BJ (cell line): ENCODE data around the gene PTPRE. TPM values are rescaled to one million over a fixed set of nuclear protein-coding genes. Genes with fewer than 3 reads are reported as not detected.

Source experiments
- CTCF ChIA-PET: fragments of 350-600 bp; formaldehyde crosslinking; extraction: SDS; loops from one replicate; lab custom pipeline; 2021; ENCODE audit warnings: antibody characterized with exemption, inconsistent platforms; lab: Yijun Ruan, JAX
- POLR2A ChIA-PET: fragments of 300-600 bp; sonication (Branson Sonifier 250); formaldehyde crosslinking; extraction: SDS; loops from one replicate; lab custom pipeline; 2021; ENCODE audit warnings: antibody characterized with exemption; lab: Charles Lee
- DNase-seq: peaks from one replicate; pipeline ENCODE4 v3.0.0-alpha.2; 2011; ENCODE audit warnings: low read depth
- H3K27me3 ChIP-seq: 2 replicates; pipeline ENCODE4 v1.6.0; 2011; ENCODE audit warnings: low read length; ENCODE audit not compliant: control insufficient read depth, insufficient read depth
- H3K36me3 ChIP-seq: 2 replicates; pipeline ENCODE4 v1.5.1; 2011; ENCODE audit warnings: low read length; ENCODE audit not compliant: control insufficient read depth, insufficient read depth
- H3K4me3 ChIP-seq: 2 replicates; pipeline ENCODE4 v1.5.1; 2011; ENCODE audit warnings: low read depth, mild to moderate bottlenecking, control low read depth, low read length
- CTCF ChIP-seq: IDR thresholded peaks from 2 replicates; pipeline ENCODE4 v1.5.1; 2011; ENCODE audit warnings: low read depth, mild to moderate bottlenecking, control low read depth, inconsistent platforms, low read length, moderate library complexity; ENCODE audit not compliant: insufficient read depth
- polyA plus RNA-seq: library from polyadenylated mRNA; depleted of rRNA; stranded (reverse); fragments of >200 nt; gene quantifications from 2 replicates; pipeline ENCODE4 v1.2.3, GENCODE V29; 2011

Gene PTPRE
- polyA plus RNA-seq, 1 experiment = 0.09 TPM

DNA sequence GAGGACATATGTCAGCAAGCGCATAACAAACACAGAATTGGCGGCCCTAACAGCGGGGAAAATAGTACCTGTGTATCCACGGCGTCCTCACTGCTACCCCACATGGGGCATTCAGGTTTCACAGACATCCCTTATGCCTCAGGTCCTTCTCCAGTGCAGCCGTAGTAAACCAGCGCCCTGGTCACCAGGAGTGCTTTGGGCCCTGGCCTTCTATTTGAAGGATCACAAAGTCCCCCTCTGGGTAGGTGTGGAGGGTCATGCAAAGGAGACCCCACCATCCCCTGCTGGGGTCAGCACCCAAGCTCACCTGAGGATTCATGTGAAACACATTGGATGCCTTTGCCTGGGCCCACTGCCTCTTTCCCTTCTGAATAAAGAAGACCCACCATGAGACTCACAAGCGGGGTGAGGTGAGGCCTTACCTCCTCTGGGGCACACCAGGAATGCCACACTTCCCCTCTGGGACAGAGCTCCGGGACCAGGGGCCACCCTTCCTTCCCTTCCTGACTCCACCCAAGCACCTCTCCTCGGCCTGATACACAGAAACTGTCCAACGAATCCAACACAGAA is 32.9 kb upstream of the PTPRE start:
- CTCF ChIA-PET = no interaction called here
- no peak for DNase-seq
- Histone ChIP-seq H3K4me3 (no peak overlapping the region), H3K36me3 (no peaks in the 10 kb centered on the region), H3K27me3 (no peaks in the 10 kb centered on the region; the same call in 1 of the 2 replicates)
- POLR2A ChIA-PET = no interaction called here
- no peak for TF ChIP-seq CTCF

GRCh38 chr10:127874671-127875448 is 32.0 kb upstream of the PTPRE start:
- ChIA-PET CTCF (no interaction called here), POLR2A (no interaction called here)
- no peak for DNase-seq
- Histone ChIP-seq H3K27me3 (no peaks in the 10 kb centered on the region; the same call in 1 of the 2 replicates), H3K4me3 (no peak overlapping the region), H3K36me3 (no peaks in the 10 kb centered on the region)
- TF ChIP-seq CTCF = no peak

GRCh38 chr10:127875449-127875765 is 31.5 kb upstream of the PTPRE start:
- Histone ChIP-seq H3K4me3 (no peak overlapping the region), H3K27me3 (no peaks in the 10 kb centered on the region; the same call in 1 of the 2 replicates), H3K36me3 (no peaks in the 10 kb centered on the region)
- DNase-seq = no peak
- ChIA-PET POLR2A (no interaction called here), CTCF (no interaction called here)
- no peak for TF ChIP-seq CTCF

- POLR2A ChIA-PET = no interaction called here
- no peaks in the 10 kb centered on the region for H3K36me3 ChIP-seq
- DNase-seq = no peak
- TF ChIP-seq CTCF = no peak
- H3K27me3 ChIP-seq = no peaks in the 10 kb centered on the region; the same call in 1 of the 2 replicates
- CTCF ChIA-PET = no interaction called here
- H3K4me3 ChIP-seq = no peak overlapping the region
Measured at GRCh38 chr10:127875916-127876315, 31.0 kb upstream of the PTPRE start.

DNA sequence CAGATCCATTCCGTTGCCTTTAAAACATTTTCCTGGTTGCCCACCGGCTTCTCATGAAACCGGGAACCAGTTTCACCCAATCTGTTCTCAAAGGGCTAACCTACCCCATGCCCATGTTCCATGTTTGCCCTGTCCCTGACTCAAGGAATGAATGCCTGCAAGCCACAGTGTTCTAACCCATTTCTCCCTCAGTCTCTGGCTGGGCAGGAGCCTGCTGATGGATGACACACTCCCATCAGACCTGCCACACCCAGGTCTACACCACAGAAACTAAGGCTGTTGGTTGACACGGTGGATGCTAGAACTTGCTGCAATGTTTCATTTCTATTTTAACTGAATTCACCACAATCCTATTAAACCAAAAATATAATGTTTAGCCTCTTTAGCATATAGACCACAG is 29.8 kb upstream of the PTPRE start:
- no peak for TF ChIP-seq CTCF
- Histone ChIP-seq H3K36me3 (no peaks in the 10 kb centered on the region), H3K4me3 (no peak overlapping the region), H3K27me3 (no peaks in the 10 kb centered on the region; the same call in 1 of the 2 replicates)
- no peak for DNase-seq
- POLR2A ChIA-PET = no interaction called here
- CTCF ChIA-PET = no interaction called here
